K562 (cell line): ENCODE measurements around the gene SMIM29. TPM values are rescaled to one million over a fixed set of nuclear protein-coding genes. Genes with fewer than 3 reads are reported as not detected.

Source experiments
- ARID3B ChIP-seq: fragments of 250-450 bp; sonication (Bioruptor Pico); IDR thresholded peaks from 2 replicates; pipeline ENCODE4 v1.4.0; 2020; ENCODE audit warnings: borderline replicate concordance
- C11orf30 ChIP-seq: fragments of 450-650 bp; IDR thresholded peaks from 2 replicates; pipeline ENCODE4 v1.6.1; 2016; ENCODE audit warnings: low read depth, mild to moderate bottlenecking
- CCNT2 ChIP-seq: IDR thresholded peaks from 2 replicates; pipeline ENCODE4 v1.6.1; 2011; ENCODE audit warnings: borderline replicate concordance, low read depth, mild to moderate bottlenecking, moderate library complexity, mixed read lengths, low read length; ENCODE audit not compliant: insufficient read length; ENCODE audit errors: extremely low read depth
- DLX4 ChIP-seq: fragments of 250-450 bp; sonication (Bioruptor Pico); IDR thresholded peaks from 2 replicates; pipeline ENCODE4 v1.6.1; 2021; ENCODE audit warnings: mild to moderate bottlenecking
- ETS2 ChIP-seq: IDR thresholded peaks from 2 replicates; pipeline ENCODE4 v1.6.1; 2016; ENCODE audit warnings: borderline replicate concordance, missing genetic modification characterization, mild to moderate bottlenecking, moderate library complexity, missing compliant biosample characterization; ENCODE audit not compliant: poor library complexity, severe bottlenecking
- ETV1 ChIP-seq: fragments of 450-650 bp; conservative IDR thresholded peaks from 2 replicates; pipeline ENCODE4 v1.6.1; 2016; ENCODE audit warnings: missing genetic modification characterization, control low read depth, low read depth, missing compliant biosample characterization
- FOS ChIP-seq: IDR thresholded peaks from 3 replicates; pipeline ENCODE4 v1.6.1; 2011; ENCODE audit not compliant: insufficient read length; ENCODE audit errors: extremely low read depth
- HIVEP1 ChIP-seq: fragments of 250-450 bp; sonication (Bioruptor Pico); IDR thresholded peaks from 2 replicates; pipeline ENCODE4 v1.4.0; 2020; ENCODE audit warnings: mild to moderate bottlenecking
- ILK ChIP-seq: fragments of 450-650 bp; IDR thresholded peaks from 2 replicates; pipeline ENCODE4 v1.6.1; 2016; ENCODE audit warnings: missing genetic modification characterization, low read depth, mild to moderate bottlenecking, missing compliant biosample characterization, moderate library complexity, borderline replicate concordance
- LARP7 ChIP-seq: fragments of 450-650 bp; IDR thresholded peaks from 2 replicates; pipeline ENCODE4 v1.6.1; 2016
- MXI1 ChIP-seq: IDR thresholded peaks from 2 replicates; pipeline ENCODE4 v1.6.1; 2011; ENCODE audit warnings: low read depth, mild to moderate bottlenecking, improper control_type of control experiment, low read length
- MYNN ChIP-seq, 2 experiments: sonication (generic); formaldehyde crosslinking in 1 of 2; IDR thresholded peaks; 2 replicates each; pipeline versions ENCODE4 v1.5.0 to v1.6.1; 2016 to 2020; ENCODE audit warnings: antibody characterized with exemption in 1 of 2, missing genetic modification reagents in 1 of 2
- NCOA4 ChIP-seq: fragments of 450-650 bp; IDR thresholded peaks from 2 replicates; pipeline ENCODE4 v1.6.1; 2018; ENCODE audit warnings: mild to moderate bottlenecking; ENCODE audit not compliant: partially characterized antibody
- NR4A1 ChIP-seq, 2 experiments: fragments of 250-450 bp in 1 of 2; fragments of 450-650 bp in 1 of 2; sonication (Bioruptor Pico) in 1 of 2; IDR thresholded peaks; 2 replicates each; pipeline versions ENCODE4 v1.4.0 to v1.6.1; 2016 to 2020; ENCODE audit warnings: mild to moderate bottlenecking in 2 of 2, missing compliant biosample characterization in 1 of 2, missing genetic modification characterization in 1 of 2, moderate library complexity in 1 of 2
- PHF8 ChIP-seq: fragments of 200-600 bp; sonication (generic); IDR thresholded peaks from 2 replicates; pipeline ENCODE4 v1.6.1; 2012; ENCODE audit warnings: mixed run types, mild to moderate bottlenecking, inconsistent platforms, low read length, moderate library complexity, borderline replicate concordance
- SIRT6 ChIP-seq: IDR thresholded peaks from one replicate; pipeline ENCODE4 v1.6.1; 2012; ENCODE audit warnings: low read depth, mild to moderate bottlenecking, control low read depth, inconsistent platforms, low read length, moderate library complexity
- SMARCA5 ChIP-seq: fragments of 450-650 bp; IDR thresholded peaks from 2 replicates; pipeline ENCODE4 v1.6.1; 2016
- ZBTB1 ChIP-seq: sonication (generic); formaldehyde crosslinking; IDR thresholded peaks from 2 replicates; pipeline ENCODE4 v1.8.1; 2023; ENCODE audit warnings: missing genetic modification reagents, low read depth, mild to moderate bottlenecking, borderline replicate concordance
- ZBTB26 ChIP-seq: fragments of 450-650 bp; formaldehyde crosslinking; IDR thresholded peaks from 2 replicates; pipeline ENCODE4 v1.4.0; 2022; ENCODE audit warnings: missing genetic modification characterization
- ZBTB34 ChIP-seq: fragments of 250-450 bp; sonication (Bioruptor Pico); IDR thresholded peaks from 2 replicates; pipeline ENCODE4 v1.8.0; 2021; ENCODE audit warnings: mild to moderate bottlenecking, moderate library complexity
- ZNF23 ChIP-seq: fragments of 250-450 bp; sonication (Bioruptor Pico); IDR thresholded peaks from 2 replicates; pipeline ENCODE4 v1.4.0; 2020; ENCODE audit warnings: mild to moderate bottlenecking
- polyA plus RNA-seq, 8 experiments: library from polyadenylated mRNA; depleted of rRNA in 4 of 8; stranded (reverse) in 5 of 8; unstranded in 3 of 8; fragments of >200 nt; fragmentation: Nextera tagmentation in 2 of 8; fragmentation: Illumina TruSeq in 1 of 8; extraction: Ambion mirVana in 2 of 8; extraction: Trizol in 1 of 8; gene quantifications; 2 replicates each; pipeline versions ENCODE4 v1.2.1 to v1.2.3, GENCODE V29; 2011 to 2014; ENCODE audit warnings: inconsistent platforms in 1 of 8, missing spikeins in 1 of 8
- total RNA-seq, 7 experiments: library from RNA; depleted of rRNA in 6 of 7; stranded (reverse); fragments of >200 nt in 6 of 7; fragmentation: Illumina TruSeq in 2 of 7; extraction: Trizol in 2 of 7; gene quantifications; 2 replicates each; pipeline versions ENCODE4 v1.2.1 to v1.2.3, GENCODE V29; 2011 to 2021; ENCODE audit warnings: low replicate concordance in 1 of 7

The SMIM29 gene
- total and polyA plus RNA-seq, 9 of the 15 experiments (the other 6 are each of a cell fraction or from before 2014, with no cell fraction given), result 6.5 to 36.7 (median 20.9) TPM

- no peak for TF ChIP-seq ARID3B (CRISPR knock-in tag)
- TF ChIP-seq LARP7, result no peak
- TF ChIP-seq ZBTB34, result peak; percentile 61; the same call in 1 of the 2 replicates
- no peak for TF ChIP-seq FOS
- no peak for TF ChIP-seq DLX4
- no peak for TF ChIP-seq NCOA4
- peak; percentile 73 for TF ChIP-seq MXI1
- no peak for TF ChIP-seq HIVEP1 (CRISPR knock-in tag)
- TF ChIP-seq ETS2 (tag), result no peak
- TF ChIP-seq ZNF23 (CRISPR knock-in tag), result no peak
- peak; percentile 88 for TF ChIP-seq ETV1 (tag)
- peak; percentile 56; the same call in 1 of the 2 replicates for TF ChIP-seq PHF8
- peak; percentile 67; the same call in 1 of the 2 replicates for TF ChIP-seq MYNN (IDR thresholded peaks at IDR 0.05)
- TF ChIP-seq MYNN (CRISPR knock-in tag; IDR thresholded peaks at IDR 0.05), result no peak
- TF ChIP-seq ZBTB26 (CRISPR knock-in tag), result 0 out of 2 replicates have a peak, but pooled peaks have one; percentile 37
- TF ChIP-seq CCNT2, result peak; percentile 94
- TF ChIP-seq SIRT6, result no peak
- TF ChIP-seq SMARCA5, result no peak
- TF ChIP-seq ILK, result no peak
- no peak for TF ChIP-seq C11orf30
- peak; percentile 98 for TF ChIP-seq ZBTB1 (CRISPR knock-in tag)
- TF ChIP-seq NR4A1 (CRISPR knock-in tag; IDR thresholded peaks at IDR 0.05), result no peak
- TF ChIP-seq NR4A1 (tag; IDR thresholded peaks at IDR 0.05), result peak; percentile 91
These were observed 10.9 kb downstream of the SMIM29 start (continued) for GRCh38 chr6:34237722-34238584.
